A549 (cell line): ENCODE measurements around the gene BHMT. TPM values are rescaled to one million over a fixed set of nuclear protein-coding genes. Genes with fewer than 3 reads are reported as not detected.

Experiments
- ATAC-seq, 2 experiments: fragments of 200-7000 bp in 1 of 2; fragments of >200 bp in 1 of 2; cut with Nextera tagmentation in 1 of 2; cut with Tn5 transposase in 1 of 2; 3 replicates each; pipeline versions ENCODE4 v1.8.0 to v1.9.1; 2018 to 2020; ENCODE audit warnings: mild to moderate bottlenecking in 1 of 2, moderate library complexity in 1 of 2
- CTCF ChIA-PET: fragments of 300-600 bp; sonication (Branson Sonifier 250); formaldehyde crosslinking; extraction: SDS; loops from one replicate; lab custom pipeline; 2021; ENCODE audit warnings: antibody characterized with exemption, inconsistent platforms; lab: Yijun Ruan, JAX
- POLR2A ChIA-PET: fragments of 350-600 bp; formaldehyde crosslinking; extraction: SDS; loops from one replicate; lab custom pipeline; 2021; ENCODE audit warnings: antibody characterized with exemption, inconsistent platforms; lab: Yijun Ruan, JAX
- DNase-seq, 2 experiments: peaks; one replicate each; pipeline versions ENCODE4 v3.0.0 to v3.0.0-alpha.2; 2011 to 2016; ENCODE audit warnings: low read depth in 1 of 2, low spot score in 1 of 2
- FAIRE-seq: peaks from 2 replicates; lab custom pipeline; 2011; peaks lifted over from hg19 to GRCh38; lab: Jason Lieb, UNC
- H3K27ac ChIP-seq, 2 experiments: fragments of >200 bp; sonication (Bioruptor Twin); formaldehyde crosslinking; 3 replicates each; pipeline ENCODE4 v1.5.1; 2016 to 2017
- H3K4me1 ChIP-seq: fragments of >200 bp; sonication (Bioruptor Twin); formaldehyde crosslinking; 3 replicates; pipeline ENCODE4 v1.6.1; 2016
- H3K4me2 ChIP-seq: fragments of >200 bp; sonication (Bioruptor Twin); formaldehyde crosslinking; 3 replicates; pipeline ENCODE4 v1.6.1; 2016
- H3K4me3 ChIP-seq: fragments of >200 bp; sonication (Bioruptor Twin); formaldehyde crosslinking; 3 replicates; pipeline ENCODE4 v1.5.1; 2016
- H3K9me3 ChIP-seq: fragments of >200 bp; sonication (Bioruptor Twin); formaldehyde crosslinking; 3 replicates; pipeline ENCODE4 v1.6.1; 2016
- BCL3 ChIP-seq: fragments of >200 bp; sonication (Bioruptor Twin); formaldehyde crosslinking; IDR thresholded peaks from 3 replicates; pipeline ENCODE4 v1.6.1; 2016
- BHLHE40 ChIP-seq: IDR thresholded peaks from 2 replicates; pipeline ENCODE4 v1.6.1; 2012; ENCODE audit warnings: low read depth, low read length, inconsistent platforms
- CEBPB ChIP-seq, 2 experiments: fragments of >200 bp in 1 of 2; sonication (Bioruptor Twin) in 1 of 2; formaldehyde crosslinking in 1 of 2; IDR thresholded peaks; 2 replicates each; pipeline ENCODE4 v1.6.1; 2012 to 2016
- E2F6 ChIP-seq: IDR thresholded peaks from 2 replicates; pipeline ENCODE4 v1.6.1; 2012; ENCODE audit warnings: low read depth, borderline replicate concordance
- EP300 ChIP-seq, 2 experiments: fragments of >200 bp; sonication (Bioruptor Twin); formaldehyde crosslinking; IDR thresholded peaks; 2 replicates in 1 of 2; 3 replicates in 1 of 2; pipeline ENCODE4 v1.6.1; 2016 to 2017
- ESRRA ChIP-seq: fragments of 150-350 bp; IDR thresholded peaks from 2 replicates; pipeline ENCODE4 v1.6.1; 2014; ENCODE audit warnings: mild to moderate bottlenecking, low read length, borderline replicate concordance
- FOXS1 ChIP-seq: fragments of 250-450 bp; sonication (Bioruptor Pico); IDR thresholded peaks from 2 replicates; pipeline ENCODE4 v1.5.0; 2020; ENCODE audit warnings: mild to moderate bottlenecking, moderate library complexity
- HDAC2 ChIP-seq: fragments of 200-600 bp; sonication (generic); IDR thresholded peaks from 2 replicates; pipeline ENCODE4 v1.6.1; 2016
- HOXA7 ChIP-seq: fragments of 250-450 bp; sonication (Bioruptor Pico); IDR thresholded peaks from 2 replicates; pipeline ENCODE4 v1.5.0; 2020; ENCODE audit warnings: mild to moderate bottlenecking, moderate library complexity
- HOXB13 ChIP-seq: fragments of 250-450 bp; sonication (Bioruptor Pico); IDR thresholded peaks from 2 replicates; pipeline ENCODE4 v1.5.0; 2020; ENCODE audit warnings: low read depth, mild to moderate bottlenecking, moderate library complexity
- JUN ChIP-seq, 2 experiments: fragments of >200 bp; sonication (Bioruptor Twin); formaldehyde crosslinking; IDR thresholded peaks; 2 replicates in 1 of 2; 3 replicates in 1 of 2; pipeline ENCODE4 v1.6.1; 2016 to 2017
- KDM5A ChIP-seq: fragments of 200-600 bp; sonication (generic); IDR thresholded peaks from 2 replicates; pipeline ENCODE4 v1.6.1; 2016; ENCODE audit warnings: antibody characterized with exemption, mild to moderate bottlenecking
- MAZ ChIP-seq: fragments of 150-350 bp; IDR thresholded peaks from 2 replicates; pipeline ENCODE4 v1.6.1; 2014; ENCODE audit warnings: antibody characterized with exemption, low read depth, low read length, borderline replicate concordance
- NR3C1 ChIP-seq: fragments of >200 bp; sonication (Bioruptor Twin); formaldehyde crosslinking; IDR thresholded peaks from 3 replicates; pipeline ENCODE4 v1.6.1; 2017
- PBX3 ChIP-seq: IDR thresholded peaks from 2 replicates; pipeline ENCODE4 v1.6.1; 2012
- RCOR1 ChIP-seq: fragments of 150-350 bp; IDR thresholded peaks from 2 replicates; pipeline ENCODE4 v1.6.1; 2014; ENCODE audit warnings: antibody characterized with exemption, low read length, low read depth
- REST ChIP-seq: fragments of 200-600 bp; sonication (generic); IDR thresholded peaks from 2 replicates; pipeline ENCODE4 v1.6.1; 2016; ENCODE audit warnings: antibody characterized with exemption, mild to moderate bottlenecking, moderate library complexity
- RNF2 ChIP-seq: fragments of 200-600 bp; sonication (generic); IDR thresholded peaks from 2 replicates; pipeline ENCODE4 v1.6.1; 2016; ENCODE audit warnings: low read depth, mild to moderate bottlenecking, antibody characterized with exemption, moderate library complexity, borderline replicate concordance
- SMC3 ChIP-seq: fragments of >200 bp; sonication (Bioruptor Twin); formaldehyde crosslinking; IDR thresholded peaks from 3 replicates; pipeline ENCODE4 v1.6.1; 2018; ENCODE audit warnings: inconsistent platforms
- TP53 ChIP-seq: fragments of 250-450 bp; sonication (Bioruptor Pico); IDR thresholded peaks from 2 replicates; pipeline ENCODE4 v1.5.0; 2021; ENCODE audit warnings: mild to moderate bottlenecking, moderate library complexity
- USF2 ChIP-seq: fragments of 450-650 bp; IDR thresholded peaks from 2 replicates; pipeline ENCODE4 v1.6.1; 2014; ENCODE audit warnings: antibody characterized with exemption
- ZNF302 ChIP-seq: fragments of 250-450 bp; sonication (Bioruptor Pico); IDR thresholded peaks from 2 replicates; pipeline ENCODE4 v1.9.0; 2021; ENCODE audit warnings: inconsistent platforms, mild to moderate bottlenecking, moderate library complexity
- ZSCAN20 ChIP-seq: fragments of 250-450 bp; sonication (Bioruptor Pico); IDR thresholded peaks from 2 replicates; pipeline ENCODE4 v1.8.0; 2022; ENCODE audit warnings: mild to moderate bottlenecking, moderate library complexity
- WGBS: methylation state at CpG from one replicate; pipeline ENCODE4 v1.1.6; 2017; ENCODE audit errors: missing lambda C conversion rate; 5-methylcytosine and 5-hydroxymethylcytosine counted together
- polyA plus RNA-seq, 4 experiments: library from polyadenylated mRNA; depleted of rRNA in 3 of 4; stranded (reverse); fragments of >200 nt; fragmentation: RNase III in 1 of 4; extraction: RNeasy Plus Mini Kit Qiagen cat#74134 plus additional on column Dnase treatment in 1 of 4; gene quantifications; 2 replicates in 3 of 4; 3 replicates in 1 of 4; pipeline ENCODE4 v1.2.3, GENCODE V29; 2011 to 2017
- TF ChIP-seq, protein P1 (sequence below): fragments of 250-450 bp; sonication (Bioruptor Pico); IDR thresholded peaks from 2 replicates; pipeline ENCODE4 v1.5.0; 2020; ENCODE audit warnings: low read depth, mild to moderate bottlenecking, moderate library complexity

BHMT gene
- polyA plus RNA-seq, 2 of the 4 experiments (the other 2 are of a cell fraction) = not detected

DNA sequence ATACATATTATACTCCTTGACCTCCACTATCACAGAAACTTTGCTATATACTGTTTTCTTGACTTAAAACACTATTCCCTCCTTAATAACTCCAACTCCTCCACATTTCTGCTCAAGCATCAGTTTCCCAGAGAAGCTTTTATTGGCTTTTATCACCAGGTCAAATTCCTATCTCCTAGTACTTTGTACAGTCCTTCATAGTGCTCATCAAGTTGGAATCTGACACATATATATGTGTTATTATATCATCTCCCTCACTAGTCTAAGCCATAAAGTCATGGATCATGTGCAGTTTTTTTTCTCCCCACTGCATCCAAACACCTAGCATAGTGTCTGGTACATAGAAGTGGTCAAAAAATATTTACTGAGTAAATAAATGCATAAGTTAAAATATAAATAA lies 59.1 kb downstream of the BHMT start:
- CTCF ChIA-PET = interaction anchor here (1.3 to 1.9 kb wide), 2 partner anchors 18 to 37 kb away, joined by 3 to 6 read pairs; no protein-coding TSS in a partner anchor
- POLR2A ChIA-PET = no interaction called here
- no peak for ATAC-seq

DNA sequence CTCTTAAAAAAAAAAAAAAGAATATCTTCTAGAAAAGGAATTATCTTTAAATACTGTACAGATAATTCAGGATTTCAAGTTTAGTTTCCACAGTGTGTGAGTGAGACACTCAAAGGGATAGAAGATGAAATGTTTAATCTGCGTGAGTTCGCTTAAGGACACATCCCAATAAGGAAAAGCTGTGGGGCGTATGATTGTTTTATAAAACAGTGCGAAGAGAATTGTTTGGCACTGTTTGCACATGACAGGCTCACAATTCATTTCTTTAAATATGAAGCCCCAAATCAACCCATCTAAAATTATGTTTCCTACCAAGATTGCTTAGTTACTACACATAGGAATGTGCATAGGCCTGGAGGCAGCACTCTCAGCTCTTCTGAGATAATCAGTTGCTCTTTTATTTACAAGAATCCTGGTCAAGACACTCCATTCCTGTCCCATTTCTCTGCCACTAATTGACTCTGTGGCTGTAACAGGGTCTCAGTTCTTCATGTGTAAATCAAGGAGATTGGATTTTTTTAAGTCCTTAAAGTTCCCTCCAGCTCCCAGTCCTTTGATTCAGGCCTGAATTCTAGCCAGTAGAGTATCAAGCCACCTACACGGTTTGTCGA lies 60.1 kb downstream of the BHMT start:
- DNase-seq = no peak
- TF ChIP-seq, protein P1, sequence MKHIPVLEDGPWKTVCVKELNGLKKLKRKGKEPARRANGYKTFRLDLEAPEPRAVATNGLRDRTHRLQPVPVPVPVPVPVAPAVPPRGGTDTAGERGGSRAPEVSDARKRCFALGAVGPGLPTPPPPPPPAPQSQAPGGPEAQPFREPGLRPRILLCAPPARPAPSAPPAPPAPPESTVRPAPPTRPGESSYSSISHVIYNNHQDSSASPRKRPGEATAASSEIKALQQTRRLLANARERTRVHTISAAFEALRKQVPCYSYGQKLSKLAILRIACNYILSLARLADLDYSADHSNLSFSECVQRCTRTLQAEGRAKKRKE (CRISPR knock-in tag) = no peak
- no peak for TF ChIP-seq TP53 (CRISPR knock-in tag)
- no peak for TF ChIP-seq BCL3
- no peak for TF ChIP-seq ZNF302
- no peak for TF ChIP-seq USF2
- TF ChIP-seq JUN (IDR thresholded peaks at IDR 0.05) = no peak
- TF ChIP-seq ZSCAN20 (CRISPR knock-in tag) = no peak
- no peak for TF ChIP-seq E2F6
- no peak for TF ChIP-seq MAZ
- TF ChIP-seq HOXA7 = no peak
- no peak for TF ChIP-seq RNF2
- TF ChIP-seq ESRRA = no peak
- no peak for TF ChIP-seq KDM5A
- TF ChIP-seq CEBPB (IDR thresholded peaks at IDR 0.05) = no peak
- TF ChIP-seq HDAC2 = no peak
- TF ChIP-seq PBX3 = no peak
- TF ChIP-seq, all 56 proteins: peak for 0
- ATAC-seq (no peak), FAIRE-seq (no peak)
- CTCF ChIA-PET = interaction anchor here (1.4 kb wide), 1 partner anchor 18 kb away, joined by 4 read pairs; no protein-coding TSS in a partner anchor
- peaks cover 3% of the 10 kb centered on the region; the same call in 1 of the 3 replicates for H3K4me1 ChIP-seq
- no peak overlapping the region for H3K4me2 ChIP-seq
- POLR2A ChIA-PET = no interaction called here
- 93% methylated on average over 6 of the region's 6 CpGs for WGBS
- H3K4me3 ChIP-seq = no peak overlapping the region
- H3K9me3 ChIP-seq = no peaks in the 10 kb centered on the region
- no peak overlapping the region for H3K27ac ChIP-seq

More for the DNA sequence above, 59.1 kb downstream of the BHMT start:
- DNase-seq = no peak
- no peak for TF ChIP-seq NR3C1
- no peak for TF ChIP-seq FOXS1 (CRISPR knock-in tag)
- TF ChIP-seq HOXB13 (CRISPR knock-in tag) = no peak
- TF ChIP-seq EP300 (IDR thresholded peaks at IDR 0.05) = no peak
- H3K27ac ChIP-seq = no peak overlapping the region
- H3K4me3 ChIP-seq = no peak overlapping the region
- no peak for FAIRE-seq
- peaks cover 3% of the 10 kb centered on the region; the same call in 1 of the 3 replicates for H3K4me1 ChIP-seq
- H3K4me2 ChIP-seq = no peak overlapping the region
- H3K9me3 ChIP-seq = no peaks in the 10 kb centered on the region

- POLR2A ChIA-PET = no interaction called here
- H3K9me3 ChIP-seq = no peaks in the 10 kb centered on the region
Observed at GRCh38 chr5:79172269-79172668, 60.7 kb downstream of the BHMT start.

More at GRCh38 chr5:79172269-79172668, 60.7 kb downstream of the BHMT start:
- 70% methylated on average over 1 of the region's 1 CpG for WGBS
- FAIRE-seq (no peak), DNase-seq (no peak), ATAC-seq (no peak)
- CTCF ChIA-PET = interaction anchor here (1.4 kb wide), 1 partner anchor 17 kb away, joined by 4 read pairs; no protein-coding TSS in a partner anchor
- no peak overlapping the region for H3K4me2 ChIP-seq
- H3K27ac ChIP-seq = no peak overlapping the region
- TF ChIP-seq E2F6 (no peak), HOXB13 (CRISPR knock-in tag) (no peak), REST (no peak), BHLHE40 (no peak), RCOR1 (no peak), SMC3 (no peak)
- no peak overlapping the region for H3K4me3 ChIP-seq
- peaks cover 3% of the 10 kb centered on the region; the same call in 1 of the 3 replicates for H3K4me1 ChIP-seq
